ENCODE data around the gene GMCL2.

- TF ChIP-seq CTCF (IDR thresholded peaks at IDR 0.05) (no peak), USF2 (IDR thresholded peaks at IDR 0.05; ENCODE audit: borderline replicate concordance, low read depth, low read length) (no peak)
Measured at GRCh38 chr5:178147406-178147805, 39.8 kb downstream of the GMCL2 start.
